Peyer's patch (tissue), 4 donors: ENCODE measurements around the gene BUB1B.

ENCODE experiments used
- POLR2A ChIP-seq, 2 donors: fragments of 450-650 bp; IDR thresholded peaks; one replicate each; pipeline ENCODE4 v1.5.1; 2017; ENCODE audit warnings: antibody characterized with exemption in 2 of 2, mild to moderate bottlenecking in 2 of 2, moderate library complexity in 2 of 2
- TF ChIP-seq, protein P1 (sequence below), 6 experiments: fragments of 450-650 bp in 4 of 6; fragments of 200-600 bp in 2 of 6; sonication (generic) in 1 of 6; IDR thresholded peaks; one replicate each; pipeline ENCODE4 v1.5.1; 2017 to 2019; ENCODE audit warnings: antibody characterized with exemption in 6 of 6, mild to moderate bottlenecking in 3 of 6, moderate library complexity in 1 of 6

GRCh38 chr15:40244961-40245523 is 84.2 kb downstream of the BUB1B start:
- TF ChIP-seq, protein P1, sequence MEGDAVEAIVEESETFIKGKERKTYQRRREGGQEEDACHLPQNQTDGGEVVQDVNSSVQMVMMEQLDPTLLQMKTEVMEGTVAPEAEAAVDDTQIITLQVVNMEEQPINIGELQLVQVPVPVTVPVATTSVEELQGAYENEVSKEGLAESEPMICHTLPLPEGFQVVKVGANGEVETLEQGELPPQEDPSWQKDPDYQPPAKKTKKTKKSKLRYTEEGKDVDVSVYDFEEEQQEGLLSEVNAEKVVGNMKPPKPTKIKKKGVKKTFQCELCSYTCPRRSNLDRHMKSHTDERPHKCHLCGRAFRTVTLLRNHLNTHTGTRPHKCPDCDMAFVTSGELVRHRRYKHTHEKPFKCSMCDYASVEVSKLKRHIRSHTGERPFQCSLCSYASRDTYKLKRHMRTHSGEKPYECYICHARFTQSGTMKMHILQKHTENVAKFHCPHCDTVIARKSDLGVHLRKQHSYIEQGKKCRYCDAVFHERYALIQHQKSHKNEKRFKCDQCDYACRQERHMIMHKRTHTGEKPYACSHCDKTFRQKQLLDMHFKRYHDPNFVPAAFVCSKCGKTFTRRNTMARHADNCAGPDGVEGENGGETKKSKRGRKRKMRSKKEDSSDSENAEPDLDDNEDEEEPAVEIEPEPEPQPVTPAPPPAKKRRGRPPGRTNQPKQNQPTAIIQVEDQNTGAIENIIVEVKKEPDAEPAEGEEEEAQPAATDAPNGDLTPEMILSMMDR (IDR thresholded peaks at IDR 0.05) = no peak
- no peak for TF ChIP-seq POLR2A (IDR thresholded peaks at IDR 0.05)
